AG09319 (cell line): ENCODE results near the gene HSD17B7.
A peak's percentile ranks its signal among the peaks of the same experiment; 100 is the strongest.

Experiments used
- DNase-seq: peaks from one replicate; pipeline ENCODE4 v3.0.0-alpha.2; 2010; ENCODE audit warnings: low read depth; ENCODE audit errors: extremely low read depth
- TF ChIP-seq, protein P1 (sequence below): IDR thresholded peaks from 2 replicates; pipeline ENCODE4 v1.5.1; 2011; ENCODE audit warnings: low read depth, mild to moderate bottlenecking, inconsistent platforms, low read length, moderate library complexity

Gene HSD17B7

GRCh38 chr1:162832470-162832869 is 42.0 kb downstream of the HSD17B7 start:
- TF ChIP-seq, protein P1, sequence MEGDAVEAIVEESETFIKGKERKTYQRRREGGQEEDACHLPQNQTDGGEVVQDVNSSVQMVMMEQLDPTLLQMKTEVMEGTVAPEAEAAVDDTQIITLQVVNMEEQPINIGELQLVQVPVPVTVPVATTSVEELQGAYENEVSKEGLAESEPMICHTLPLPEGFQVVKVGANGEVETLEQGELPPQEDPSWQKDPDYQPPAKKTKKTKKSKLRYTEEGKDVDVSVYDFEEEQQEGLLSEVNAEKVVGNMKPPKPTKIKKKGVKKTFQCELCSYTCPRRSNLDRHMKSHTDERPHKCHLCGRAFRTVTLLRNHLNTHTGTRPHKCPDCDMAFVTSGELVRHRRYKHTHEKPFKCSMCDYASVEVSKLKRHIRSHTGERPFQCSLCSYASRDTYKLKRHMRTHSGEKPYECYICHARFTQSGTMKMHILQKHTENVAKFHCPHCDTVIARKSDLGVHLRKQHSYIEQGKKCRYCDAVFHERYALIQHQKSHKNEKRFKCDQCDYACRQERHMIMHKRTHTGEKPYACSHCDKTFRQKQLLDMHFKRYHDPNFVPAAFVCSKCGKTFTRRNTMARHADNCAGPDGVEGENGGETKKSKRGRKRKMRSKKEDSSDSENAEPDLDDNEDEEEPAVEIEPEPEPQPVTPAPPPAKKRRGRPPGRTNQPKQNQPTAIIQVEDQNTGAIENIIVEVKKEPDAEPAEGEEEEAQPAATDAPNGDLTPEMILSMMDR, result no peak
- no peak for DNase-seq

DNA sequence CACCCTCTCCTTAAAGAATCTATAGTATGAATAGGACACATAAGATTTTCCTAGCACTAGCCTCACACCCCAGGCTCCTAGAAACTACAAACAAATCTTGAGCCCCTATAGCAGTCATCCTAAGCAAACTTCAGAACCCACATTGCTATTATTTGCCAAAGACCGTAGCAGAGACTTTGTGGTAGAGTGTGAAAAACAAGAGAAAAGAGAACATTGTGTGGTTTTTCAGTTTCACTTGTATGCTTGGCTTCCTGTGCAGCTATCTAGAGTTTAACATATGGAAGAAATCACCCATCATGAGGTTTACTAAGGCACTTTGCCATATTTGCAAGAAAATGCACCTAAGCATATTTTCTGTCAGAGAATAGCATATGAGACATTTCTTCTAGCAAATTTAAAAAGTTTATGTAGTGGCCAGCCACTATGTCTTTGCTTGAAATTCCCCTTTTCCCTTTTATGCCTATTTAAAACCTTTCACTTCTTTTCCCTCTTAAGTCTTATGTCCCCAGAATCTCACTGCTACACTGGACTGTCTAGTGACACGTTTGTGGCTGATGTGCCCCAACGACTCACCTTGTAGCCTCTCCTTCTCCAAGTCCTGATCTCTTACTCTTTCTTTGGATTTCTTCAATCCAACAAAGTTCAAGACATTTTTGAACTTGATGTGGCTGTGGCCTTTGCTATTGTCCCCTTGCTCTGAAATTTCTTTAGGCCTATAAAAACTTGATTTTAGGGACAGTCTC is 44.8 kb downstream of the HSD17B7 start:
- TF ChIP-seq, protein P1, result no peak
- DNase-seq, result no peak

GRCh38 chr1:162838863-162839262 is 48.4 kb downstream of the HSD17B7 start:
- TF ChIP-seq, protein P1, result no peak
- DNase-seq, result no peak

DNA sequence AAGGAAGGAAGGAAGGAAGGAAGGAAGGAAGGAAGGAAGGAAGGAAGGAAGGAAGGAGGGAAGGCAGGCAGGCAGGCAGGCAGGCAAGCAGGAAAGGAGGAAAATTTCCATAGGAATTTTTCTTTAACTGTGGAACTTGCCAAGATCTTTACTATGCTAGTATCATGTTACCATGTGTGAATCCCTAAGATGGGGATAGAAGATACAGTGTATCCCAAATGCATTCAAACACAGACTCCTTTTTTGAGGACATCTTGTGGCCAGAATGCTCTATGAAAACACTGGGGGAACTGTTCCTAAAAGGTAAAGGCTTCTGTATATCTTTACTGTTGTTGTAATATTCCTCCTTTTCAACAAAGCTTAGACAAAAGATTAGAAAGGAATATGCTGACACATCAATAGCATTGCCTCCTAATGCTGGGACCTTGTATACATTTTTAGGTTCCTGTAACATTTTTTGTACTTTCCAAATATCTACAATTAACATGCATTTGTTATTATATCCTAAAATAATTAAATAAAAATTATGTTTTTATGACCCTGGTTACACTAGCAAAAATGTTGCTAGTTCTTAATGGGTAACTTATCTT is 49.8 kb downstream of the HSD17B7 start:
- no peak for DNase-seq
- TF ChIP-seq, protein P1, result peak; percentile 13; the same call in 1 of the 2 replicates

DNA sequence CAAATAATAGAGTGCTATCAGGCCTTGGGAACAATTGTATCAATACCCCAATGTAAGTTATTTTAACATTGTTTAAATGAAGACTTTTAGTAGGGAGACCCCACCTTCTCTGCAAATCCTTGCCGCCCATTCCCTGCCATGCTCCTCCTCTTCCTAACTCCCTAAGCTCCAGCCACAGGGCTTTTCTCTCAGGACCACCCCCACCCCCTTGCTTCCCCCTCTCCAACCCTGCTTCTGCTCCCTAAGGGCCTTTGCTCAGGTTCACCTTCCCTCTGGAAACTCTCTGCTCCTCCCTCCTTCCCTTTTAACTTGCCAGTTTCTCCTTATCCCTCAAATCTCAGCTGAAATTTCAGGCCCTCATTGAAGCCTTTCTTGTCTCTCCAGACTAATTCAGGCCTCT is 53.7 kb downstream of the HSD17B7 start:
- TF ChIP-seq, protein P1, result no peak
- DNase-seq, result no peak

- TF ChIP-seq, protein P1, result no peak
- peak; percentile 75 for DNase-seq
These were observed 56.0 kb downstream of the HSD17B7 start for GRCh38 chr1:162846256-162847212.
